ENCODE results near the gene WASL. TPM values are rescaled to one million over a fixed set of nuclear protein-coding genes. Genes with fewer than 3 reads are reported as not detected.

WASL gene
- total and polyA plus RNA-seq, 2 of the 13 experiments (the other 11 are each of a cell fraction or from before 2014, with no cell fraction given), result 7.9 to 12.8 TPM

DNA sequence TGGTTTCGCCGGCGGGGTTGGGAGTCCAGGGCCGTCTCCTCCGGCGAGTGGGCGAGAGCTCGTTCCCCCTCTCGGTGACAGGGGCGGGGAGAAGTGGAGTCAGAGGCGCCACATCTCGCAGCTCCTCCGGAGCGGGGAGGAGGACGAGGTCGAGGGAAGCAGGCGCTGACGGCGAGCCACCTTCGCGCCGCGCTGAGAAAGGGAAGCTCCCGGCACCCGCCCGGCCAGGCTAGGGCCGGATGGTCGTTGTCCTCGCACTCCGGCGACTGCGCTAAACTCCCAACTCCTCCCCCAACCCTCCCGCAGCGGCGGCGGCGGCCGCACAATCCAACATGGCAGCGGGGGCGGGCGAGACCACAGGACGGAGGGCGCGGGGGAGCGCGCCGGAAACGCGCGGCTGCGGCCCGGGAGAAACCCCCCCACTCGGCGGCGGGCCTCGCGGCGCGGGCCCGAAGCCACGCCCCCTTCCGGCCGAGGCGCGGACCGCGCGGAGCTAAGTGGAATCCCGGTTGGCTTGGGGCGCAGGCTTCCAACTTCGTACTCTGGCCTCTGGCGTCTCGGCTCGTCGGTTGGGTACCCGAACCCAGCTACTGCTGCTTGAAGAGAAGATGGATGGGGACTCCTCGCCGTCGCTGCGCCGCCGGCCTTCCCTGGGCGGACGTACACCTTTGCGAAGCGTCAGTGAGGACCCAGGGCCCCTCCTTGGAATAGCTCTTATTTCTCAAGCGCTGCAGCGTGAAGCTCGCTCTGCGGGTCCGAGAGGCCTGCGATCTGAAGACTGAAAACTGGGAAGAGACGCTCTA lies at the start of gene WASL (continued):
- TF ChIP-seq, protein P1, sequence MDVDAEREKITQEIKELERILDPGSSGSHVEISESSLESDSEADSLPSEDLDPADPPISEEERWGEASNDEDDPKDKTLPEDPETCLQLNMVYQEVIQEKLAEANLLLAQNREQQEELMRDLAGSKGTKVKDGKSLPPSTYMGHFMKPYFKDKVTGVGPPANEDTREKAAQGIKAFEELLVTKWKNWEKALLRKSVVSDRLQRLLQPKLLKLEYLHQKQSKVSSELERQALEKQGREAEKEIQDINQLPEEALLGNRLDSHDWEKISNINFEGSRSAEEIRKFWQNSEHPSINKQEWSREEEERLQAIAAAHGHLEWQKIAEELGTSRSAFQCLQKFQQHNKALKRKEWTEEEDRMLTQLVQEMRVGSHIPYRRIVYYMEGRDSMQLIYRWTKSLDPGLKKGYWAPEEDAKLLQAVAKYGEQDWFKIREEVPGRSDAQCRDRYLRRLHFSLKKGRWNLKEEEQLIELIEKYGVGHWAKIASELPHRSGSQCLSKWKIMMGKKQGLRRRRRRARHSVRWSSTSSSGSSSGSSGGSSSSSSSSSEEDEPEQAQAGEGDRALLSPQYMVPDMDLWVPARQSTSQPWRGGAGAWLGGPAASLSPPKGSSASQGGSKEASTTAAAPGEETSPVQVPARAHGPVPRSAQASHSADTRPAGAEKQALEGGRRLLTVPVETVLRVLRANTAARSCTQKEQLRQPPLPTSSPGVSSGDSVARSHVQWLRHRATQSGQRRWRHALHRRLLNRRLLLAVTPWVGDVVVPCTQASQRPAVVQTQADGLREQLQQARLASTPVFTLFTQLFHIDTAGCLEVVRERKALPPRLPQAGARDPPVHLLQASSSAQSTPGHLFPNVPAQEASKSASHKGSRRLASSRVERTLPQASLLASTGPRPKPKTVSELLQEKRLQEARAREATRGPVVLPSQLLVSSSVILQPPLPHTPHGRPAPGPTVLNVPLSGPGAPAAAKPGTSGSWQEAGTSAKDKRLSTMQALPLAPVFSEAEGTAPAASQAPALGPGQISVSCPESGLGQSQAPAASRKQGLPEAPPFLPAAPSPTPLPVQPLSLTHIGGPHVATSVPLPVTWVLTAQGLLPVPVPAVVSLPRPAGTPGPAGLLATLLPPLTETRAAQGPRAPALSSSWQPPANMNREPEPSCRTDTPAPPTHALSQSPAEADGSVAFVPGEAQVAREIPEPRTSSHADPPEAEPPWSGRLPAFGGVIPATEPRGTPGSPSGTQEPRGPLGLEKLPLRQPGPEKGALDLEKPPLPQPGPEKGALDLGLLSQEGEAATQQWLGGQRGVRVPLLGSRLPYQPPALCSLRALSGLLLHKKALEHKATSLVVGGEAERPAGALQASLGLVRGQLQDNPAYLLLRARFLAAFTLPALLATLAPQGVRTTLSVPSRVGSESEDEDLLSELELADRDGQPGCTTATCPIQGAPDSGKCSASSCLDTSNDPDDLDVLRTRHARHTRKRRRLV (CRISPR knock-in tag; IDR thresholded peaks at IDR 0.05), result no peak
- peak; percentile 83; the same call in 1 of the 2 replicates for TF ChIP-seq ZNF761 (CRISPR knock-in tag; conservative IDR thresholded peaks at IDR 0.05)
- peak; percentile 75 for TF ChIP-seq SRSF1 (optimal IDR thresholded peaks at IDR 0.05; ENCODE audit: low read depth, low read length)
- TF ChIP-seq, protein P2, sequence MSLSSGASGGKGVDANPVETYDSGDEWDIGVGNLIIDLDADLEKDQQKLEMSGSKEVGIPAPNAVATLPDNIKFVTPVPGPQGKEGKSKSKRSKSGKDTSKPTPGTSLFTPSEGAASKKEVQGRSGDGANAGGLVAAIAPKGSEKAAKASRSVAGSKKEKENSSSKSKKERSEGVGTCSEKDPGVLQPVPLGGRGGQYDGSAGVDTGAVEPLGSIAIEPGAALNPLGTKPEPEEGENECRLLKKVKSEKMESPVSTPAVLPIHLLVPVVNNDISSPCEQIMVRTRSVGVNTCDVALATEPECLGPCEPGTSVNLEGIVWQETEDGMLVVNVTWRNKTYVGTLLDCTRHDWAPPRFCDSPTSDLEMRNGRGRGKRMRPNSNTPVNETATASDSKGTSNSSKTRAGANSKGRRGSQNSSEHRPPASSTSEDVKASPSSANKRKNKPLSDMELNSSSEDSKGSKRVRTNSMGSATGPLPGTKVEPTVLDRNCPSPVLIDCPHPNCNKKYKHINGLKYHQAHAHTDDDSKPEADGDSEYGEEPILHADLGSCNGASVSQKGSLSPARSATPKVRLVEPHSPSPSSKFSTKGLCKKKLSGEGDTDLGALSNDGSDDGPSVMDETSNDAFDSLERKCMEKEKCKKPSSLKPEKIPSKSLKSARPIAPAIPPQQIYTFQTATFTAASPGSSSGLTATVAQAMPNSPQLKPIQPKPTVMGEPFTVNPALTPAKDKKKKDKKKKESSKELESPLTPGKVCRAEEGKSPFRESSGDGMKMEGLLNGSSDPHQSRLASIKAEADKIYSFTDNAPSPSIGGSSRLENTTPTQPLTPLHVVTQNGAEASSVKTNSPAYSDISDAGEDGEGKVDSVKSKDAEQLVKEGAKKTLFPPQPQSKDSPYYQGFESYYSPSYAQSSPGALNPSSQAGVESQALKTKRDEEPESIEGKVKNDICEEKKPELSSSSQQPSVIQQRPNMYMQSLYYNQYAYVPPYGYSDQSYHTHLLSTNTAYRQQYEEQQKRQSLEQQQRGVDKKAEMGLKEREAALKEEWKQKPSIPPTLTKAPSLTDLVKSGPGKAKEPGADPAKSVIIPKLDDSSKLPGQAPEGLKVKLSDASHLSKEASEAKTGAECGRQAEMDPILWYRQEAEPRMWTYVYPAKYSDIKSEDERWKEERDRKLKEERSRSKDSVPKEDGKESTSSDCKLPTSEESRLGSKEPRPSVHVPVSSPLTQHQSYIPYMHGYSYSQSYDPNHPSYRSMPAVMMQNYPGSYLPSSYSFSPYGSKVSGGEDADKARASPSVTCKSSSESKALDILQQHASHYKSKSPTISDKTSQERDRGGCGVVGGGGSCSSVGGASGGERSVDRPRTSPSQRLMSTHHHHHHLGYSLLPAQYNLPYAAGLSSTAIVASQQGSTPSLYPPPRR (CRISPR knock-in tag; IDR thresholded peaks at IDR 0.05; ENCODE audit: borderline replicate concordance), result peak; percentile 38; the same call in 1 of the 2 replicates
- no peak for TF ChIP-seq ZNF776 (CRISPR knock-in tag; IDR thresholded peaks at IDR 0.05)
- TF ChIP-seq SP1 (IDR thresholded peaks at IDR 0.05), result no peak
- peak; percentile 80 for TF ChIP-seq SP1 (CRISPR knock-in tag; IDR thresholded peaks at IDR 0.05)
- TF ChIP-seq ESRRA (CRISPR knock-in tag; IDR thresholded peaks at IDR 0.05; ENCODE audit: low read depth), result no peak; the same call in 1 of the 2 replicates
- TF ChIP-seq ZBTB42 (CRISPR knock-in tag; IDR thresholded peaks at IDR 0.05), result no peak
- TF ChIP-seq, protein P3, sequence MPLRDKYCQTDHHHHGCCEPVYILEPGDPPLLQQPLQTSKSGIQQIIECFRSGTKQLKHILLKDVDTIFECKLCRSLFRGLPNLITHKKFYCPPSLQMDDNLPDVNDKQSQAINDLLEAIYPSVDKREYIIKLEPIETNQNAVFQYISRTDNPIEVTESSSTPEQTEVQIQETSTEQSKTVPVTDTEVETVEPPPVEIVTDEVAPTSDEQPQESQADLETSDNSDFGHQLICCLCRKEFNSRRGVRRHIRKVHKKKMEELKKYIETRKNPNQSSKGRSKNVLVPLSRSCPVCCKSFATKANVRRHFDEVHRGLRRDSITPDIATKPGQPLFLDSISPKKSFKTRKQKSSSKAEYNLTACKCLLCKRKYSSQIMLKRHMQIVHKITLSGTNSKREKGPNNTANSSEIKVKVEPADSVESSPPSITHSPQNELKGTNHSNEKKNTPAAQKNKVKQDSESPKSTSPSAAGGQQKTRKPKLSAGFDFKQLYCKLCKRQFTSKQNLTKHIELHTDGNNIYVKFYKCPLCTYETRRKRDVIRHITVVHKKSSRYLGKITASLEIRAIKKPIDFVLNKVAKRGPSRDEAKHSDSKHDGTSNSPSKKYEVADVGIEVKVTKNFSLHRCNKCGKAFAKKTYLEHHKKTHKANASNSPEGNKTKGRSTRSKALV (CRISPR knock-in tag; IDR thresholded peaks at IDR 0.05), result no peak
- TF ChIP-seq RBM39 (IDR thresholded peaks at IDR 0.05; ENCODE audit: low read depth, low read length, poor library complexity, severe bottlenecking), result peak; percentile 93
- TF ChIP-seq NFKBIZ (CRISPR knock-in tag; IDR thresholded peaks at IDR 0.05), result peak; percentile 3; the same call in 1 of the 2 replicates
- 0 out of 2 replicates have a peak, but pooled peaks have one; percentile 40 for TF ChIP-seq ZNF792 (CRISPR knock-in tag; IDR thresholded peaks at IDR 0.05)
